Measurements from ENCODE around the gene DUSP22.

DUSP22 gene

GRCh38 chr6:290111-290922, 2.0 kb upstream of the DUSP22 start:
- H3K4me3 ChIP-seq (ENCODE audit: low read depth, low read length) = no peak overlapping the region
- peaks cover 65% of the 10 kb centered on the region for H3K9me3 ChIP-seq (ENCODE audit: control insufficient read depth, insufficient read depth, low read length)
- H3K9ac ChIP-seq (ENCODE audit: low read depth, low read length) = no peak overlapping the region
- peaks cover 7% of the 10 kb centered on the region; the same call in 1 of the 2 replicates for H3K4me1 ChIP-seq (ENCODE audit: control insufficient read depth, insufficient read depth, low read length)
- no peaks in the 10 kb centered on the region for H3K27me3 ChIP-seq (ENCODE audit: control insufficient read depth, insufficient read depth, low read length)
- H3K27ac ChIP-seq (ENCODE audit: low read depth, low read length) = no peak overlapping the region
- H3K36me3 ChIP-seq (ENCODE audit: control insufficient read depth, insufficient read depth, low read length) = no peaks in the 10 kb centered on the region

GRCh38 chr6:291204-291696, 1.0 kb upstream of the DUSP22 start:
- Histone ChIP-seq H3K27ac (ENCODE audit: low read depth, low read length) (peak overlapping the region; percentile 89), H3K9ac (ENCODE audit: low read depth, low read length) (peak overlapping the region; percentile 52), H3K4me3 (ENCODE audit: low read depth, low read length) (peak overlapping the region; percentile 71), H3K36me3 (ENCODE audit: control insufficient read depth, insufficient read depth, low read length) (no peaks in the 10 kb centered on the region), H3K4me1 (ENCODE audit: control insufficient read depth, insufficient read depth, low read length) (peaks cover 9% of the 10 kb centered on the region; the same call in 1 of the 2 replicates), H3K27me3 (ENCODE audit: control insufficient read depth, insufficient read depth, low read length) (no peaks in the 10 kb centered on the region), H3K9me3 (ENCODE audit: control insufficient read depth, insufficient read depth, low read length) (peaks cover 67% of the 10 kb centered on the region)

- no peak overlapping the region; the same call in 1 of the 2 replicates for H3K9ac ChIP-seq (ENCODE audit: low read depth, low read length)
Observed at GRCh38 chr6:292506-293192, 362 bp downstream of the DUSP22 start.

GRCh38 chr6:293193-294174, 1.2 kb downstream of the DUSP22 start:
- Histone ChIP-seq H3K4me1 (ENCODE audit: control insufficient read depth, insufficient read depth, low read length) (peaks cover 21% of the 10 kb centered on the region), H3K27ac (ENCODE audit: low read depth, low read length) (no peak overlapping the region), H3K4me3 (ENCODE audit: low read depth, low read length) (peak overlapping the region; percentile 71), H3K9ac (ENCODE audit: low read depth, low read length) (no peak overlapping the region), H3K9me3 (ENCODE audit: control insufficient read depth, insufficient read depth, low read length) (peaks cover 69% of the 10 kb centered on the region), H3K27me3 (ENCODE audit: control insufficient read depth, insufficient read depth, low read length) (no peaks in the 10 kb centered on the region), H3K36me3 (ENCODE audit: control insufficient read depth, insufficient read depth, low read length) (no peaks in the 10 kb centered on the region)

More at GRCh38 chr6:292506-293192, 362 bp downstream of the DUSP22 start:
- H3K27me3 ChIP-seq (ENCODE audit: control insufficient read depth, insufficient read depth, low read length) = no peaks in the 10 kb centered on the region
- peak overlapping the region; percentile 89 for H3K27ac ChIP-seq (ENCODE audit: low read depth, low read length)
- no peaks in the 10 kb centered on the region for H3K36me3 ChIP-seq (ENCODE audit: control insufficient read depth, insufficient read depth, low read length)
- peak overlapping the region; percentile 71 for H3K4me3 ChIP-seq (ENCODE audit: low read depth, low read length)
- H3K9me3 ChIP-seq (ENCODE audit: control insufficient read depth, insufficient read depth, low read length) = peaks cover 70% of the 10 kb centered on the region
- H3K4me1 ChIP-seq (ENCODE audit: control insufficient read depth, insufficient read depth, low read length) = peaks cover 15% of the 10 kb centered on the region; the same call in 1 of the 2 replicates

GRCh38 chr6:294656-295565, 2.6 kb downstream of the DUSP22 start:
- Histone ChIP-seq H3K27ac (ENCODE audit: low read depth, low read length) (no peak overlapping the region), H3K4me3 (ENCODE audit: low read depth, low read length) (no peak overlapping the region), H3K27me3 (ENCODE audit: control insufficient read depth, insufficient read depth, low read length) (no peaks in the 10 kb centered on the region), H3K9me3 (ENCODE audit: control insufficient read depth, insufficient read depth, low read length) (peaks cover 70% of the 10 kb centered on the region), H3K4me1 (ENCODE audit: control insufficient read depth, insufficient read depth, low read length) (peaks cover 21% of the 10 kb centered on the region), H3K9ac (ENCODE audit: low read depth, low read length) (no peak overlapping the region), H3K36me3 (ENCODE audit: control insufficient read depth, insufficient read depth, low read length) (no peaks in the 10 kb centered on the region)

- Histone ChIP-seq H3K9me3 (ENCODE audit: control insufficient read depth, insufficient read depth, low read length) (peaks cover 78% of the 10 kb centered on the region), H3K4me1 (ENCODE audit: control insufficient read depth, insufficient read depth, low read length) (peaks cover 21% of the 10 kb centered on the region), H3K4me3 (ENCODE audit: low read depth, low read length) (no peak overlapping the region), H3K27me3 (ENCODE audit: control insufficient read depth, insufficient read depth, low read length) (no peaks in the 10 kb centered on the region), H3K9ac (ENCODE audit: low read depth, low read length) (no peak overlapping the region), H3K27ac (ENCODE audit: low read depth, low read length) (no peak overlapping the region), H3K36me3 (ENCODE audit: control insufficient read depth, insufficient read depth, low read length) (no peaks in the 10 kb centered on the region)
Observed at GRCh38 chr6:296151-297122, 4.2 kb downstream of the DUSP22 start.

- no peak overlapping the region for H3K4me3 ChIP-seq (ENCODE audit: low read depth, low read length)
- H3K9me3 ChIP-seq (ENCODE audit: control insufficient read depth, insufficient read depth, low read length) = peaks cover 87% of the 10 kb centered on the region
- no peak overlapping the region for H3K9ac ChIP-seq (ENCODE audit: low read depth, low read length)
- H3K27ac ChIP-seq (ENCODE audit: low read depth, low read length) = no peak overlapping the region
- H3K27me3 ChIP-seq (ENCODE audit: control insufficient read depth, insufficient read depth, low read length) = no peaks in the 10 kb centered on the region
- peaks cover 21% of the 10 kb centered on the region for H3K4me1 ChIP-seq (ENCODE audit: control insufficient read depth, insufficient read depth, low read length)
- H3K36me3 ChIP-seq (ENCODE audit: control insufficient read depth, insufficient read depth, low read length) = no peaks in the 10 kb centered on the region
Observed at GRCh38 chr6:297571-298232, 5.4 kb downstream of the DUSP22 start.

GRCh38 chr6:298233-299103, 6.2 kb downstream of the DUSP22 start:
- peaks cover 19% of the 10 kb centered on the region for H3K4me1 ChIP-seq (ENCODE audit: control insufficient read depth, insufficient read depth, low read length)
- peaks cover 87% of the 10 kb centered on the region for H3K9me3 ChIP-seq (ENCODE audit: control insufficient read depth, insufficient read depth, low read length)
- no peaks in the 10 kb centered on the region for H3K27me3 ChIP-seq (ENCODE audit: control insufficient read depth, insufficient read depth, low read length)
- H3K36me3 ChIP-seq (ENCODE audit: control insufficient read depth, insufficient read depth, low read length) = no peaks in the 10 kb centered on the region
- no peak overlapping the region for H3K27ac ChIP-seq (ENCODE audit: low read depth, low read length)
- no peak overlapping the region for H3K4me3 ChIP-seq (ENCODE audit: low read depth, low read length)
- no peak overlapping the region for H3K9ac ChIP-seq (ENCODE audit: low read depth, low read length)

Data from HUES48 (cell line).